Measurements from ENCODE around the gene PSORS1C2. TPM values are rescaled to one million over a fixed set of nuclear protein-coding genes. Genes with fewer than 3 reads are reported as not detected.

The PSORS1C2 gene
- total and polyA plus RNA-seq, 8 donors, result 0.14 to 0.17 TPM; not detected in 6

GRCh38 chr6:31131595-31131994 is 7.3 kb downstream of the PSORS1C2 start:
- Histone ChIP-seq H3K9me3 (no peaks in the 10 kb centered on the region), H3K4me3 (no peak overlapping the region), H3K27me3 (no peaks in the 10 kb centered on the region), H3K36me3 (no peaks in the 10 kb centered on the region), H3K27ac (no peak overlapping the region), H3K4me1 (no peaks in the 10 kb centered on the region)
- intact Hi-C loops (cut with DNase I), result loop anchor here in 1 of 2 donors (10.0 kb wide), 1 partner anchor 63 kb away; no protein-coding TSS in a partner anchor
- DNase-seq (no peak), ATAC-seq (no peak)
- TF ChIP-seq CTCF (IDR thresholded peaks at IDR 0.05), result no peak

GRCh38 chr6:31130751-31131150 is 8.1 kb downstream of the PSORS1C2 start:
- DNase-seq (no peak), ATAC-seq (no peak)
- TF ChIP-seq CTCF (IDR thresholded peaks at IDR 0.05), result no peak
- no peaks in the 10 kb centered on the region for H3K36me3 ChIP-seq
- H3K27ac ChIP-seq, result no peak overlapping the region
- no peaks in the 10 kb centered on the region for H3K9me3 ChIP-seq
- intact Hi-C loops (cut with DNase I), result loop anchor here in 1 of 2 donors (10.0 kb wide), 1 partner anchor 64 kb away; no protein-coding TSS in a partner anchor
- no peaks in the 10 kb centered on the region for H3K4me1 ChIP-seq
- no peak overlapping the region for H3K4me3 ChIP-seq
- no peaks in the 10 kb centered on the region for H3K27me3 ChIP-seq

GRCh38 chr6:31129130-31129529 is 9.7 kb downstream of the PSORS1C2 start:
- Histone ChIP-seq H3K36me3 (no peaks in the 10 kb centered on the region), H3K9me3 (no peaks in the 10 kb centered on the region), H3K4me3 (no peak overlapping the region), H3K27ac (no peak overlapping the region), H3K4me1 (peaks cover 0 to 11% of the 10 kb centered on the region in 2 donors), H3K27me3 (no peaks in the 10 kb centered on the region)
- TF ChIP-seq CTCF (IDR thresholded peaks at IDR 0.05), result no peak
- DNase-seq (no peak), ATAC-seq (no peak)
- intact Hi-C loops (cut with DNase I), result no loop called here

GRCh38 chr6:31128093-31128676 is 10.7 kb downstream of the PSORS1C2 start:
- H3K9me3 ChIP-seq, result no peaks in the 10 kb centered on the region
- ATAC-seq, result peak; percentile 74
- H3K36me3 ChIP-seq, result no peaks in the 10 kb centered on the region
- H3K27ac ChIP-seq, result no peak overlapping the region
- peak in 2 of 4 donors; percentile 27 to 54 for DNase-seq
- TF ChIP-seq CTCF (IDR thresholded peaks at IDR 0.05), result peak; percentile 87 to 90
- H3K4me3 ChIP-seq, result no peak overlapping the region
- intact Hi-C loops (cut with DNase I), result no loop called here
- no peaks in the 10 kb centered on the region for H3K27me3 ChIP-seq
- peaks cover 0 to 13% of the 10 kb centered on the region in 2 donors for H3K4me1 ChIP-seq

- peak overlapping the region in 1 of 2 donors; percentile 45 for H3K27ac ChIP-seq
- peak in 1 of 4 donors; percentile 52 for DNase-seq
- no peaks in the 10 kb centered on the region for H3K27me3 ChIP-seq
- intact Hi-C loops (cut with DNase I), result no loop called here
- no peak for TF ChIP-seq CTCF (IDR thresholded peaks at IDR 0.05)
- no peak overlapping the region for H3K4me3 ChIP-seq
- no peaks in the 10 kb centered on the region for H3K9me3 ChIP-seq
- peaks cover 0 to 29% of the 10 kb centered on the region in 2 donors for H3K4me1 ChIP-seq
- no peaks in the 10 kb centered on the region for H3K36me3 ChIP-seq
- no peak for ATAC-seq
Measured at GRCh38 chr6:31126396-31127175, 12.3 kb downstream of the PSORS1C2 start.
